HepG2 (cell line): Measurements from ENCODE around the gene TPRX1. TPM values are rescaled to one million over a fixed set of nuclear protein-coding genes. Genes with fewer than 3 reads are reported as not detected.

Experiments used
- ATF7-NPFF ChIP-seq: sonication (generic); formaldehyde crosslinking; IDR thresholded peaks from 2 replicates; pipeline ENCODE4 v1.8.1; 2023; ENCODE audit warnings: mild to moderate bottlenecking, low read depth, missing genetic modification reagents, moderate library complexity
- HMG20B ChIP-seq: conservative IDR thresholded peaks from 2 replicates; pipeline ENCODE4 v1.6.1; 2016; ENCODE audit warnings: missing genetic modification reagents, missing compliant biosample characterization
- ISL2 ChIP-seq: sonication (generic); formaldehyde crosslinking; IDR thresholded peaks from 2 replicates; pipeline ENCODE4 v1.5.0; 2020; ENCODE audit warnings: missing genetic modification reagents
- MAFK ChIP-seq, 2 experiments: IDR thresholded peaks in 1 of 2; conservative IDR thresholded peaks in 1 of 2; 2 replicates each; pipeline ENCODE4 v1.6.1; 2011; ENCODE audit warnings: improper control_type of control experiment in 2 of 2, low read length in 2 of 2
- MED1 ChIP-seq: sonication (generic); formaldehyde crosslinking; IDR thresholded peaks from 2 replicates; pipeline ENCODE4 v1.4.0; 2020; ENCODE audit warnings: missing genetic modification reagents
- MED13 ChIP-seq: sonication (generic); formaldehyde crosslinking; IDR thresholded peaks from 2 replicates; pipeline ENCODE4 v1.5.0; 2020; ENCODE audit warnings: missing genetic modification reagents
- MZF1 ChIP-seq: sonication (generic); formaldehyde crosslinking; IDR thresholded peaks from 2 replicates; pipeline ENCODE4 v1.8.1; 2023; ENCODE audit warnings: mild to moderate bottlenecking, missing genetic modification reagents, borderline replicate concordance
- NFE2L1 ChIP-seq: sonication (generic); formaldehyde crosslinking; IDR thresholded peaks from 2 replicates; pipeline ENCODE4 v1.4.0; 2020; ENCODE audit warnings: missing genetic modification reagents, mild to moderate bottlenecking, borderline replicate concordance
- NFYC ChIP-seq: IDR thresholded peaks from 2 replicates; pipeline ENCODE4 v1.6.1; 2016; ENCODE audit warnings: missing genetic modification reagents, missing compliant biosample characterization
- NR0B2 ChIP-seq: sonication (generic); formaldehyde crosslinking; IDR thresholded peaks from 2 replicates; pipeline ENCODE4 v1.4.0; 2020; ENCODE audit warnings: mild to moderate bottlenecking, missing genetic modification reagents
- RFXANK ChIP-seq: IDR thresholded peaks from 2 replicates; pipeline ENCODE4 v1.6.1; 2016
- SMARCC2 ChIP-seq: fragments of 450-650 bp; IDR thresholded peaks from 2 replicates; pipeline ENCODE4 v1.6.1; 2017; ENCODE audit warnings: antibody characterized with exemption, mild to moderate bottlenecking
- SRY ChIP-seq: sonication (generic); formaldehyde crosslinking; IDR thresholded peaks from 2 replicates; pipeline ENCODE4 v1.8.0; 2022; ENCODE audit warnings: mild to moderate bottlenecking, missing genetic modification reagents
- TBX2 ChIP-seq: sonication (generic); formaldehyde crosslinking; IDR thresholded peaks from 2 replicates; pipeline ENCODE4 v1.5.0; 2020; ENCODE audit warnings: missing genetic modification reagents, mild to moderate bottlenecking, borderline replicate concordance
- TEF ChIP-seq: sonication (generic); formaldehyde crosslinking; IDR thresholded peaks from 2 replicates; pipeline ENCODE4 v1.5.0; 2020; ENCODE audit warnings: missing genetic modification reagents
- TRIM22 ChIP-seq: fragments of 450-650 bp; IDR thresholded peaks from 2 replicates; pipeline ENCODE4 v1.6.1; 2017
- WIZ ChIP-seq: sonication (generic); formaldehyde crosslinking; IDR thresholded peaks from 2 replicates; pipeline ENCODE4 v1.5.1; 2020; ENCODE audit warnings: mild to moderate bottlenecking, missing genetic modification reagents
- ZMYM3 ChIP-seq: sonication (generic); formaldehyde crosslinking; IDR thresholded peaks from 2 replicates; pipeline ENCODE4 v1.5.1; 2020; ENCODE audit warnings: mild to moderate bottlenecking, missing genetic modification reagents
- ZNF260 ChIP-seq: sonication (generic); formaldehyde crosslinking; IDR thresholded peaks from 2 replicates; pipeline ENCODE4 v1.4.0; 2020; ENCODE audit warnings: missing genetic modification reagents, low read depth, mild to moderate bottlenecking, borderline replicate concordance
- ZNF282 ChIP-seq: fragments of 450-650 bp; IDR thresholded peaks from 2 replicates; pipeline ENCODE4 v1.6.1; 2018; ENCODE audit not compliant: partially characterized antibody
- ZNF510 ChIP-seq: sonication (generic); formaldehyde crosslinking; IDR thresholded peaks from 2 replicates; pipeline ENCODE4 v1.4.0; 2020; ENCODE audit warnings: low read depth, mild to moderate bottlenecking, missing genetic modification reagents
- ZNF569 ChIP-seq: sonication (generic); formaldehyde crosslinking; IDR thresholded peaks from 2 replicates; pipeline ENCODE4 v1.5.0; 2020; ENCODE audit warnings: mild to moderate bottlenecking, missing genetic modification reagents, moderate library complexity, borderline replicate concordance
- ZNF639 ChIP-seq: conservative IDR thresholded peaks from 2 replicates; pipeline ENCODE4 v1.6.1; 2018; ENCODE audit warnings: missing genetic modification reagents
- ZNF800 ChIP-seq: sonication (generic); formaldehyde crosslinking; IDR thresholded peaks from 2 replicates; pipeline ENCODE4 v1.4.0; 2020; ENCODE audit warnings: missing genetic modification reagents
- ZSCAN31 ChIP-seq: sonication (generic); formaldehyde crosslinking; IDR thresholded peaks from 2 replicates; pipeline ENCODE4 v1.5.0; 2020; ENCODE audit warnings: low read depth, mild to moderate bottlenecking, missing genetic modification reagents
- polyA plus RNA-seq, 8 experiments: library from polyadenylated mRNA; depleted of rRNA in 3 of 8; stranded (reverse) in 7 of 8; unstranded in 1 of 8; fragments of >200 nt; fragmentation: Illumina TruSeq in 4 of 8; extraction: Trizol in 4 of 8; gene quantifications; 2 replicates each; pipeline versions ENCODE4 v1.2.1 to v1.2.3, GENCODE V29; 2011 to 2016; ENCODE audit warnings: low read depth in 4 of 8, missing spikeins in 1 of 8, mixed read lengths in 1 of 8; ENCODE audit not compliant: insufficient read depth in 1 of 8
- total RNA-seq, 5 experiments: library from RNA; depleted of rRNA; stranded (reverse); fragments of >200 nt; fragmentation: Illumina TruSeq; extraction: Trizol; gene quantifications; 2 replicates each; pipeline ENCODE4 v1.2.3, GENCODE V29; 2016; ENCODE audit warnings: low read depth in 1 of 5

Gene TPRX1
- total and polyA plus RNA-seq, 2 of the 13 experiments (the other 11 are each of a cell fraction or from before 2014, with no cell fraction given): not detected

GRCh38 chr19:47778049-47778953 is 26.1 kb downstream of the TPRX1 start, which contains the start of gene SELENOW (continued):
- TF ChIP-seq ATF7-NPFF (CRISPR knock-in tag) (peak; percentile 51; the same call in 1 of the 2 replicates), ZNF282 (no peak), ISL2 (no peak), HMG20B (CRISPR knock-in tag) (no peak), SMARCC2 (no peak), TBX2 (CRISPR knock-in tag) (peak; percentile 76; the same call in 1 of the 2 replicates), MZF1 (CRISPR knock-in tag) (no peak), MED1 (peak; percentile 59; the same call in 1 of the 2 replicates), MED13 (CRISPR knock-in tag) (0 out of 2 replicates have a peak, but pooled peaks have one; percentile 18), ZNF639 (CRISPR knock-in tag) (no peak), SRY (CRISPR knock-in tag) (0 out of 2 replicates have a peak, but pooled peaks have one; percentile 47), NR0B2 (CRISPR knock-in tag) (no peak; the same call in 1 of the 2 replicates), ZNF510 (CRISPR knock-in tag) (no peak; the same call in 1 of the 2 replicates), ZNF569 (CRISPR knock-in tag) (no peak), NFE2L1 (CRISPR knock-in tag) (no peak), ZNF260 (CRISPR knock-in tag) (no peak), TRIM22 (no peak), TEF (CRISPR knock-in tag) (no peak), ZSCAN31 (CRISPR knock-in tag) (peak; percentile 83), WIZ (no peak), ZMYM3 (CRISPR knock-in tag) (peak; percentile 70), NFYC (CRISPR knock-in tag) (no peak), RFXANK (no peak), ZNF800 (0 out of 2 replicates have a peak, but pooled peaks have one; percentile 32), MAFK (conservative IDR thresholded peaks at IDR 0.05 in 1 of 2, IDR thresholded peaks at IDR 0.05 in 1 of 2; ENCODE audit: low read length in 2 of 2) (no peak)
